Effector CD8-positive, alpha-beta T cell (primary cell): ENCODE data around the gene STX1B.
"Not testable (repeated sequence)": the region's sequence is repeated elsewhere in the genome, so short reads cannot be mapped to it uniquely, and the experiment has no call there.

ENCODE experiments used
- DNase-seq: peaks from one replicate; lab custom pipeline; 2025; lab: John Stamatoyannopoulos, UW
- total RNA-seq, 4 experiments: gene quantifications; one replicate each; lab custom pipeline; 2026; lab: John Stamatoyannopoulos, UW

Gene STX1B
- total RNA-seq: 0.24 to 0.88 (median 0.51) reads per million in 4 experiments

- peak; percentile 40 for DNase-seq
Measured at GRCh38 chr16:31010585-31011325, at the start of gene STX1B. Gene STX1B, minus strand, starts transcription at chr16:31010638. Its CDS starts 242 bp downstream, at chr16:31010396.

- no peak for DNase-seq
Measured at GRCh38 chr16:31055613-31056012, 45.2 kb upstream of the STX1B start.

GRCh38 chr16:31052114-31052513 is 41.7 kb upstream of the STX1B start:
- no peak for DNase-seq

- no peak for DNase-seq
Measured at GRCh38 chr16:31050280-31051030, 40.0 kb upstream of the STX1B start.

GRCh38 chr16:31043898-31044481 is 33.6 kb upstream of the STX1B start:
- no peak for DNase-seq

- DNase-seq: no peak
Measured at GRCh38 chr16:31043352-31043751, 32.9 kb upstream of the STX1B start.

- DNase-seq: no peak
Measured at GRCh38 chr16:31042866-31043265, 32.4 kb upstream of the STX1B start.

- no peak for DNase-seq
Measured at GRCh38 chr16:31038993-31039392, 28.6 kb upstream of the STX1B start.

GRCh38 chr16:31036691-31037090 is 26.3 kb upstream of the STX1B start:
- no peak for DNase-seq

GRCh38 chr16:31033709-31034492 is 23.5 kb upstream of the STX1B start:
- peak; percentile 78 for DNase-seq

GRCh38 chr16:31032736-31033708 is 22.6 kb upstream of the STX1B start, which contains the start of gene STX4:
Gene STX4, plus strand, starts transcription at chr16:31033558. Its CDS starts 248 bp downstream, at chr16:31033806.
- DNase-seq: peak; percentile 100

GRCh38 chr16:31031276-31031675 is 20.8 kb upstream of the STX1B start:
- no peak for DNase-seq

GRCh38 chr16:31029272-31029671 is 18.8 kb upstream of the STX1B start:
- DNase-seq: no peak

- DNase-seq: no peak
Measured at GRCh38 chr16:31025339-31025738, 14.9 kb upstream of the STX1B start.

GRCh38 chr16:31023627-31024226 is 13.3 kb upstream of the STX1B start:
- no peak for DNase-seq

GRCh38 chr16:31023252-31023602 is 12.8 kb upstream of the STX1B start:
- no peak for DNase-seq

- no peak for DNase-seq
Measured at GRCh38 chr16:31022544-31023251, 12.3 kb upstream of the STX1B start.

GRCh38 chr16:31020536-31020935 is 10.1 kb upstream of the STX1B start:
- no peak for DNase-seq

GRCh38 chr16:31017756-31018155 is 7.3 kb upstream of the STX1B start:
- DNase-seq: not testable (repeated sequence)

GRCh38 chr16:31016018-31016417 is 5.6 kb upstream of the STX1B start:
- DNase-seq: no peak
